T-helper 1 cell (primary cell): ENCODE results near the gene PCNT.
"Not testable (repeated sequence)": the region's sequence is repeated elsewhere in the genome, so short reads cannot be mapped to it uniquely, and the experiment has no call there.

Experiments used
- DNase-seq, 5 donors: peaks; one replicate each; pipeline ENCODE4 v3.0.0-alpha.2; 2012 to 2020

Gene PCNT

GRCh38 chr21:46304955-46305354 is 19.0 kb upstream of the PCNT start:
- DNase-seq, result no peak

GRCh38 chr21:46307625-46308024 is 16.3 kb upstream of the PCNT start:
- DNase-seq, result no peak

GRCh38 chr21:46308431-46308830 is 15.5 kb upstream of the PCNT start:
- no peak for DNase-seq

GRCh38 chr21:46310260-46310659 is 13.7 kb upstream of the PCNT start:
- not testable (repeated sequence) for DNase-seq

GRCh38 chr21:46311568-46311967 is 12.4 kb upstream of the PCNT start:
- DNase-seq, result no peak

- DNase-seq, result no peak
Measured at GRCh38 chr21:46312949-46313348, 11.0 kb upstream of the PCNT start.

- no peak for DNase-seq
Measured at GRCh38 chr21:46314441-46315020, 9.4 kb upstream of the PCNT start.

- no peak for DNase-seq
Measured at GRCh38 chr21:46316708-46317324, 7.1 kb upstream of the PCNT start.

GRCh38 chr21:46317710-46318463 is 6.1 kb upstream of the PCNT start:
- DNase-seq, result no peak

GRCh38 chr21:46318464-46318845 is 5.5 kb upstream of the PCNT start:
- DNase-seq, result no peak

- DNase-seq, result no peak
Measured at GRCh38 chr21:46319186-46319585, 4.8 kb upstream of the PCNT start.

- DNase-seq, result no peak
Measured at GRCh38 chr21:46320331-46320801, 3.6 kb upstream of the PCNT start.

GRCh38 chr21:46322351-46323226 is 1.4 kb upstream of the PCNT start:
- peak in 2 of 5 donors; percentile 8 to 39 for DNase-seq

GRCh38 chr21:46323227-46323709 is 688 bp upstream of the PCNT start:
- peak in 1 of 5 donors; percentile 13 for DNase-seq

GRCh38 chr21:46324390-46325072 is 575 bp downstream of the PCNT start:
- DNase-seq, result peak; percentile 82 to 89 (median 85)

GRCh38 chr21:46325073-46325912 is 1.3 kb downstream of the PCNT start:
- DNase-seq, result peak in 3 of 5 donors; percentile 20 to 51 (median 23)

GRCh38 chr21:46326110-46326703 is 2.3 kb downstream of the PCNT start:
- no peak for DNase-seq

GRCh38 chr21:46327711-46328110 is 3.8 kb downstream of the PCNT start:
- DNase-seq, result no peak

GRCh38 chr21:46328151-46328550 is 4.2 kb downstream of the PCNT start:
- DNase-seq, result no peak

GRCh38 chr21:46329796-46330195 is 5.8 kb downstream of the PCNT start:
- no peak for DNase-seq
